ENCODE measurements around the gene EYS.

EYS gene

DNA sequence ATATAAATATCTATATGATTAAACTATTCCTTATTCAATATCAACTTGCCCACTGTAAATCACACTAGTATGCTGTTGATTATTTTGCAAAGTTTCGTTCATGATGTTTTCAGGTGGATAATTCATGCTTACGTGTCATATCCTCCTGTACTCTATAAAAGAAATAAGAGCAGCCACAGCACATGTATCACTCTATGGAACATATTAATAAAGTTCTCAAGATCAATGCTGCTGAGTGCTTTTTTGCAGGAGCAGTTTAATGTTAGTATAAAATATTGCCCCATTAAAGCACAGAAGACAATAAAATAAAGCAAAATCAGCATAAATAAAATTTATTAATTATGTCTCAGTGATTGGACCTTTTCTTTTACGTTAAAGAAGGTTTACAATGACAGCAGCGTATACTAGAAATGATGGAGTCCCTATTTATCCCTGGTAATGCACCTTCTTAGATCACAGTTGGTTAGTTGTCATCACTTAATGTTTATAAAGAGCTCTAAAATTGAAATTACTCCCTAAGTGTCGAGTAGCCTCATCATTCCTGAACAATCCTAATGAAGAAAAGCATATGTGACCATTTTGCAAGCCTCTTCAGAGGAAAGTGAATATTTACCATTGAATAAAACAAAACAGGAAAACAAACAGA, 517.7 kb downstream of the EYS start:
- TF ChIP-seq, protein P1, sequence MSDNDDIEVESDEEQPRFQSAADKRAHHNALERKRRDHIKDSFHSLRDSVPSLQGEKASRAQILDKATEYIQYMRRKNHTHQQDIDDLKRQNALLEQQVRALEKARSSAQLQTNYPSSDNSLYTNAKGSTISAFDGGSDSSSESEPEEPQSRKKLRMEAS (IDR thresholded peaks at IDR 0.05; ENCODE audit: low read depth, low read length) = no peak
- TF ChIP-seq POLR2A (IDR thresholded peaks at IDR 0.05; ENCODE audit: extremely low read depth, insufficient read length) = no peak
- TF ChIP-seq, protein P2, sequence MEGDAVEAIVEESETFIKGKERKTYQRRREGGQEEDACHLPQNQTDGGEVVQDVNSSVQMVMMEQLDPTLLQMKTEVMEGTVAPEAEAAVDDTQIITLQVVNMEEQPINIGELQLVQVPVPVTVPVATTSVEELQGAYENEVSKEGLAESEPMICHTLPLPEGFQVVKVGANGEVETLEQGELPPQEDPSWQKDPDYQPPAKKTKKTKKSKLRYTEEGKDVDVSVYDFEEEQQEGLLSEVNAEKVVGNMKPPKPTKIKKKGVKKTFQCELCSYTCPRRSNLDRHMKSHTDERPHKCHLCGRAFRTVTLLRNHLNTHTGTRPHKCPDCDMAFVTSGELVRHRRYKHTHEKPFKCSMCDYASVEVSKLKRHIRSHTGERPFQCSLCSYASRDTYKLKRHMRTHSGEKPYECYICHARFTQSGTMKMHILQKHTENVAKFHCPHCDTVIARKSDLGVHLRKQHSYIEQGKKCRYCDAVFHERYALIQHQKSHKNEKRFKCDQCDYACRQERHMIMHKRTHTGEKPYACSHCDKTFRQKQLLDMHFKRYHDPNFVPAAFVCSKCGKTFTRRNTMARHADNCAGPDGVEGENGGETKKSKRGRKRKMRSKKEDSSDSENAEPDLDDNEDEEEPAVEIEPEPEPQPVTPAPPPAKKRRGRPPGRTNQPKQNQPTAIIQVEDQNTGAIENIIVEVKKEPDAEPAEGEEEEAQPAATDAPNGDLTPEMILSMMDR (IDR thresholded peaks at IDR 0.05; ENCODE audit: low read depth, low read length) = no peak
- TF ChIP-seq MYC (IDR thresholded peaks at IDR 0.05; ENCODE audit: low read depth, low read length) = no peak
- no peak for DNase-seq (ENCODE audit: low read depth)
- no peak overlapping the region for H3K4me3 ChIP-seq (ENCODE audit: low read depth, low read length)

DNA sequence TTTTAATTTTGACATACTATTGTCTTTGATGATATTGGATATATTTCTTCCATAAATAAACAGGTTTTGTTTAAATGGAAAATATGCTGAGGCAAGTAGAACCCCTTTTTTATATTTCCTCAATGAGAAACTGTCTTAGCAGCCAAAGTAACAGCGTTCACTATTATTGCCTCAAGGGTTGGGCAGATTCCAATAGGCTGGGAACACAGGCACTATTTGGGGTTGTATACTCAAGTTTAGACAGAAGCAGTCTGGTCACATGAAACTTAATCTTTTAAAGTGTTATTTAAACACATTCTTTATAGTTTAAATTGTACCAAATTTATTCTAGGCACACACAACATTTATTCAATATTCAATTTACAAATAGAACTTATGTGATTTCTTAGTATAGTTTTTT, 520.2 kb downstream of the EYS start:
- no peak for DNase-seq (ENCODE audit: low read depth)
- TF ChIP-seq MYC (IDR thresholded peaks at IDR 0.05; ENCODE audit: low read depth, low read length) = no peak
- no peak for TF ChIP-seq POLR2A (IDR thresholded peaks at IDR 0.05; ENCODE audit: extremely low read depth, insufficient read length)
- TF ChIP-seq, protein P2 (IDR thresholded peaks at IDR 0.05; ENCODE audit: low read depth, low read length) = no peak
- no peak overlapping the region for H3K4me3 ChIP-seq (ENCODE audit: low read depth, low read length)

DNA sequence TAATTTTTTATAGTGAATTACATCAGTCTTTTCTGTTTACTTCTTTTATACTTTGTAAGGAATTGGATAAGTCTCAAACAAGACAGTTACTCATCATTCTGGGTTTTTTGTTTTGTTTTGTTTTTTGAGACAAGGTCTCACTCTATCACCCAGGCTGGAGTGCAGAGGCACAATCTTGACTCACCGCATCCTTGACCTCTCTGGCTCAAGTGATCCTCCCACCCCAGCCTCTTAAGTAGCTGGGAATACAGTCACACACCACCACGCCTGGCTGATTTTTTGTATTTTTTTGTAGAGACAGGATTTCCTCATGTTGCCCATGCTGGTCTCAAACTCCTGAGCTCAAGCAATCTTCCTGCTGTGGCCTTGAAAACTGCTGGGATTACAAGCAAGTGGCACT, 524.3 kb downstream of the EYS start:
- DNase-seq (ENCODE audit: low read depth) = no peak
- no peak overlapping the region for H3K4me3 ChIP-seq (ENCODE audit: low read depth, low read length)
- TF ChIP-seq, protein P1 (IDR thresholded peaks at IDR 0.05; ENCODE audit: low read depth, low read length) = no peak
- TF ChIP-seq, protein P2 (IDR thresholded peaks at IDR 0.05; ENCODE audit: low read depth, low read length) = no peak
- TF ChIP-seq POLR2A (IDR thresholded peaks at IDR 0.05; ENCODE audit: extremely low read depth, insufficient read length) (no peak), MYC (IDR thresholded peaks at IDR 0.05; ENCODE audit: low read depth, low read length) (no peak)

DNA sequence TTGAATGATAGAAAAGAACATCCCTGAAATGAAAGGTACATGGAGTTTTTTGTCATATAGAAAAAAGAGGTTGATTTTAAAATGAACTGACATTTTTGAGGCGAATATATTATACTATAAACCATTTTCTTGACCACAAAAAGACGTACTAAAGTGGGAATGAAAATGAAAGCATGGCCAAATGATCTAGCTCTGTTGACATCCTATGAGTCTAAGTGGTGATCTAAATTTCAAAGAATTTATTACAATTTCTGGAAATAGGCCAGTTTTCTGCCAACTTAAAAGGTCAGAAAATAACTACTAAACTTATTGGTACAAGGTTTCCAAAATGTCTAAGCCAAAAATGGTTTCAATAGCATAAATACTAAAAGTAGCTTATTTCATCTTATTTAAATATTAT, 536.8 kb downstream of the EYS start:
- DNase-seq (ENCODE audit: low read depth) = no peak
- H3K4me3 ChIP-seq (ENCODE audit: low read depth, low read length) = no peak overlapping the region
- TF ChIP-seq, protein P1 (IDR thresholded peaks at IDR 0.05; ENCODE audit: low read depth, low read length) = no peak
- TF ChIP-seq, protein P2 (IDR thresholded peaks at IDR 0.05; ENCODE audit: low read depth, low read length) = no peak
- TF ChIP-seq POLR2A (IDR thresholded peaks at IDR 0.05; ENCODE audit: extremely low read depth, insufficient read length) (no peak), MYC (IDR thresholded peaks at IDR 0.05; ENCODE audit: low read depth, low read length) (no peak)

DNA sequence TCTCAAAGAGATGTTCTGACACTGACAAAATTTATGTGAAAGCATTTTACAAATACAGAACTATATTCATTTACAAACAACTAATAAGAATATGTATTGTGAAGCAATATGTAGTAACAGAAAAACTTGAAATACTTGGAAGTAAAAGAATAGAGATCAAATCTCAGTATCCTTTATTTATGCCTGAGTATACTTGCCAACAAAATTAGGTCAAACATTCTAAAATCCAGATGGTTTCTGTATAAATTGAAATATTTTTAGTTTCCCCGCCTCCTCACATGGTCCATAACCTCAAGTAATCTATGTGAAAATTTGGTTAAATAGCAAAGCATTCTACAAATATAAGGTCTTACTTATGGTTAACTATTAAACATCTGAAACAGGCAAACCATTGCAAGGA, 545.4 kb downstream of the EYS start:
- H3K4me3 ChIP-seq (ENCODE audit: low read depth, low read length) = no peak overlapping the region
- TF ChIP-seq, protein P2 (IDR thresholded peaks at IDR 0.05; ENCODE audit: low read depth, low read length) = no peak
- TF ChIP-seq MYC (IDR thresholded peaks at IDR 0.05; ENCODE audit: low read depth, low read length) = no peak
- TF ChIP-seq POLR2A (IDR thresholded peaks at IDR 0.05; ENCODE audit: extremely low read depth, insufficient read length) = no peak
- TF ChIP-seq, protein P1 (IDR thresholded peaks at IDR 0.05; ENCODE audit: low read depth, low read length) = no peak
- DNase-seq (ENCODE audit: low read depth) = no peak

DNA sequence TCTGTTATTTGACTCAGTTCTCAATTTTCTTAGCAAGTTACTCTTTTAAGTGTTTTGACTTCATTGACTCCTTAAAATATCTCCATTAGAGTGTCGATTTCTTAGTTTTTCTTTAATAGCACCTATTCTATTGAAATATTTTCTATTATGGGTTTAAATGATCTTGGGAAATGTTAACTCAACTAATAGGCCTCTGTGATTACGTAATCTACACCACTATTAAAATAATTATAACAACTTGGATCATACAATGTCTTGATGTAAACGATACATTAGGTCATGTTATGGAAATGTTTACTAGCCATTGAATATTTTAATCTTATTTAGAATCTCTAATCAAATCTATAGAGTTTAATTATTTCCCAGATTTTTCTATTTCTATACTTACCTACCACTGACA, 550.0 kb downstream of the EYS start:
- TF ChIP-seq, protein P2 (IDR thresholded peaks at IDR 0.05; ENCODE audit: low read depth, low read length) = no peak
- TF ChIP-seq, protein P1 (IDR thresholded peaks at IDR 0.05; ENCODE audit: low read depth, low read length) = no peak
- TF ChIP-seq POLR2A (IDR thresholded peaks at IDR 0.05; ENCODE audit: extremely low read depth, insufficient read length) = no peak
- H3K4me3 ChIP-seq (ENCODE audit: low read depth, low read length) = no peak overlapping the region
- DNase-seq (ENCODE audit: low read depth) = no peak
